IPS-11a (cell line): ENCODE measurements around the gene TTI1.
"Not testable (repeated sequence)": the region's sequence is repeated elsewhere in the genome, so short reads cannot be mapped to it uniquely, and the experiment has no call there.

Experiments used
- H3K4me3 ChIP-seq: one replicate; pipeline ENCODE4 v1.5.1; 2013; ENCODE audit warnings: low read depth, low read length, control low read depth

The TTI1 gene

GRCh38 chr20:38012332-38012731 lies 20.9 kb downstream of the TTI1 start:
- H3K4me3 ChIP-seq: no peak overlapping the region

- no peak overlapping the region for H3K4me3 ChIP-seq
These were observed 21.6 kb downstream of the TTI1 start for GRCh38 chr20:38011696-38012095.

DNA sequence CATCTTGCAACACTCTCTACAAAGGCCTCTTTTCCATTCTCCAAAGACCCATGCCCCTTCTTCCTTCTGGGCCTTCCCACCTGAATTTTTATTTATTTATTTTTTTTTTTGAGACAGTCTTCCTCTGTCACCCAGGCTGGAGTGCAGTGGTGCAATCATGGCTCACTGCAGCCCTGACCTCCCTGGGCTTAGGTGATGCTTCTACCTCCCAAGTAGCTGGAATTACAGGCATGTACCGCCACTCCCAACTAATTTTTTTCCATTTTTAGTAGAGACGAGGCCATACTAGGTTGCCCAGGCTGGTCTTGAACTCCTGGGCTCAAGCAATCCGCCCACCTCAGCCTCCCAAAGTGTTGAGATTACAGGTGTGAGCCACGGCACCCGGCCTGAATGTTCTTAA lies 23.8 kb downstream of the TTI1 start:
- H3K4me3 ChIP-seq: not testable (repeated sequence)

DNA sequence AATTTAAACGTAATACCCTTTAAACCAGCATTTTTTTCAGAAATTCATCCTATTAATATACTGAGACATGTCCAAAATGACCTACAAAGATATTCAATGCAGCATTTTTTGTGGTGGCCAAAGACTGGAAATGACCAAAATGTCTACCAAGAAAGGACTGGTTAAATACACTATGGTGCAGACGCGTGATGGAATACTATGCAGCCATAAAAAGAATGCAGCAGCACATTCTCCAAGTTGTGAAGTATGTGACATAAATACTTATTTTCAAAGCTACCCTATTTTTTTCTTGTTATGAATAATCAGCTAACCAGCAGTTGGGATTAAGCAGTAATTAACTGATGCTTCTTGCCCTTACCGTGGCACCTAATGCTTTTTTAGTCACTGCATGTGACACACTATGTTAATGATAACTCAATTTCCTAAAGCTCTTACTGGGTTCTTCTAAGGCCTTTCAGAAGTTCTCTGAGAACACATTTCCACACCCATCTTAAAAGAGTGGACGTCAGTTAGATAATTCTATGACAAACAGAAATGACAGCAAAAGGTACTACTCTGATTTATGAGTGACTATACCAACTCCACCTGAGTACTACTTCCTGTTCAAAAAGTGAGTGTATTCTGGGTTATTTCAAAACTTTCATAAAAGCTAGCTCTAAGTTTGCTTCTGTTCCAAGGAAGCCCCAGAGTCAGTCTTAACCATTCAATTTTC lies 24.9 kb downstream of the TTI1 start:
- no peak overlapping the region for H3K4me3 ChIP-seq

DNA sequence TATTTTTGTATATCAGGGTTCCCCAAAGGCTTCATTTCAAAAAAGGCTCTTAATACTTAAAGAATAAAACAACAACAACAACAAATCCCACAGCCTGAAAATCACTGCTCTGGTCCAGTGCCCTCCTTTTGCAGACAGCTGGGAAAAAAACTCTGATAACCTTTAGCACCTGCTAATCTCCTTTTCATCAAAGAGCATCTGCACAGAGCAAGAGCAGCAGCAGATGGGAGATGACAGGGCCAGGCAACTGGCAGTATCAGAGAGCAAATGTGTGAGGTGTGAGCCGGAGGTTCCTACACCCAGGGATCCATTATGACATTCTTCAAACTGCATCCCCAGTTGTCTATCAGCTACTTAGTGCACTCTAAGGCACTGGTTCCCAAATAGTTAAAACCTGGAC lies 25.7 kb downstream of the TTI1 start:
- H3K4me3 ChIP-seq: no peak overlapping the region

DNA sequence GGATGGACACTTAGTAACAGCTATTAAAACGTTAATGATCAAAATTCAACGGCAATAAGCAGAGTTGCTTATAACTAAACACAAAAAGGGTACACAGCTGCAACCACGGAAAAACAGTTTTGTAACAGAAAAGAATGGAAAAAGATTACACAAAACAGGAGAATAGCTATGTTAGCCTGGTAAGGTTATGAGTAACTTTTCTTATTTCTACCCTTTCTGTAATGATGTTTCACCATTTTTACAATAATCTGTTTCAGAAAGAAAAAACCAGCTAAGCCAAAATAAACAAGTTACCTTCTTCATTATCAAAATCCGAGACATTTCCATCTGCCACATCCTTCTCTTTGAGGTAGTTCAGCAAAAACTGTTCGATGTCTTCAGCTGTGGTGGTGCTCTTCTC lies 27.4 kb downstream of the TTI1 start:
- H3K4me3 ChIP-seq: no peak overlapping the region

DNA sequence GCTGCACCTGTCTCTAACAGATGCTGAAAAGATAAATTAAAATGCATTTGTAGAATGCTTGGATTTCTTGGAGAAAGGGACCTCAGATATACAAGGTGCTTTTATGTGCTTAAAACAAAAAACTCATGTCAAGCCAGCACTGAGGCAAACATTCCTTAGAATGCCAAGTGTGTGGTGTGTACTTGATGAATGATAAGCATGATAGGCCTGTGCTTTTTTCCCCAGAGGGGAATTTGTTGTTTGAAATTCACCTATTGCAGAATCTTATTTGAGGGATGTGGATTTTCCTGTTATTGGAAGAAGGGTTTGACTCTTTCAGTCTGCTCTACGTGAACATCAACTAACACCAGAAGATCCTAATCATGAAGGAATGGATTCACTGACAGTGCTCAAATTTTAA lies 28.8 kb downstream of the TTI1 start:
- no peak overlapping the region for H3K4me3 ChIP-seq

DNA sequence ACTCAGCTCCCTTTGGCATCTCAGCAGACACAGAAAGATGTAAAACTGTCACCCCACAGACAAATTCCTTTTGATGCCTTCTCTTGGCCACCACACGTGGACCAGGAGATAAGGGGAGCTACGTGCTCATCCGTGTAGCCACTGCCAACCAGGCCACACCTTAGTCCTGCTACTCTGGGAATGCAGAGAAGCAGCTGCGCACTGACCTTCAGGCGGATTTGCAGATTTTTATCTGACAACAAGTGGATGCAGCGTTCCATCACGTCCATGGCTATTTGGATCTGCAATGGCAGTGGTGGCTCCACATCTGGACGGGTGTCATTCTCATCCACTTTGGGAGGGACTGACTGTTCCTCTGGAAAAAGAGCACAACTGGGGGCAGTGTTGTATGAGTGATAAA lies 30.8 kb downstream of the TTI1 start:
- no peak overlapping the region for H3K4me3 ChIP-seq

DNA sequence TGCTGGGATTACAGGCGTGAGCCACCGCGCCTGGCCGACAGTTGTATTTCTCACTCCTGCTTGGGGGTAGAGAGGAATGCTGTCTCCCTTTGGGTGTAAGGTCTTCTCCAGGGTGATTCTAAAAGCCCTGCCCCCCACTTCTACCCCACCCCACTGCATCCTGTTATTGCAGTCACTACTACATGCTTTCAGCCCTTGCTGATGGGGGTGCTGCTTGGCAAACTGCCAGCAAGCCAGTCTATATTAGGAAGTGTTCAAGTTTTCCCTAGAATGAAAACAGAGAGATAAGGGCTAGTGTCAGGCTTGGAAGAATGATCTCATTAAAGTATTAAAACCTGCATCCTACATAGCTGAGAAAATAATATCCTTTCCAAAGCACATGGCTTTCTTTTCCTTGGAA lies 31.3 kb downstream of the TTI1 start:
- no peak overlapping the region for H3K4me3 ChIP-seq

GRCh38 chr20:38001173-38001875 lies 31.9 kb downstream of the TTI1 start:
- H3K4me3 ChIP-seq: no peak overlapping the region

GRCh38 chr20:38000293-38000692 lies 33.0 kb downstream of the TTI1 start:
- no peak overlapping the region for H3K4me3 ChIP-seq

DNA sequence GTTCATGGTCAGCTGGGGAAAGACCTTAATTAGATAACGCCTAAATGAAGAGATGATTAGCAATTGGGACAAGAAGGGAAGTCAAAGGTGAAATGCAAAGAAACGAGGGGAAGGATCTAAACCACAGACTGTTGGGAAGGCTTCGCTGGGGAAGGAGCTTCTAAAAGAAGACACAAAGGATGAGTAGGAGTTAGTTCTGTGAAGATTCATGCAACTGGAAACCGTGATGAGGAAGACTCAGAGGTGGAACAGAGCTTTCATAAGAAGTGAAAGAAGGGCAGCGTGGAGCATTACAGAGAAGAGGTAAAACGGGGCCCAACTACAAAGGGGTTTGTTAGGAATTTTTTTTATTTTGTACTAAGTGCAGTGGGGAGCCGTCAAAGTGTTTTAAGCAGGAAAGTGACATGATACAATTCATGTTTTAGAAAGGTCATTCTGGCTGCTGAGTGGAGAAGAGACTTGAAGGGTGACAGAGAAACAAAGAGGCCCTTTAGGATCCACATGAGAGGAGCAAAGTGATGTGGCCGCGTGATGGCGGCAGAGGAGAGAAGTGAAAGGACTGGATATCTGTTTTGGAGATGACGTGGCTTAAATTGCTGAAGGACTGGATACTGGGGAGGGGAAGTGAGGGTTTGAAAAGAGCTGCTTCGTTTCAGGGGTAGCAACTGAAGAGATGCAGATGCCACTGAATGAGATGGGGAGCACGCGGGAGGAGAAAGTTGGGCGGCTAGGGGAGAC lies 33.6 kb downstream of the TTI1 start:
- H3K4me3 ChIP-seq: no peak overlapping the region

DNA sequence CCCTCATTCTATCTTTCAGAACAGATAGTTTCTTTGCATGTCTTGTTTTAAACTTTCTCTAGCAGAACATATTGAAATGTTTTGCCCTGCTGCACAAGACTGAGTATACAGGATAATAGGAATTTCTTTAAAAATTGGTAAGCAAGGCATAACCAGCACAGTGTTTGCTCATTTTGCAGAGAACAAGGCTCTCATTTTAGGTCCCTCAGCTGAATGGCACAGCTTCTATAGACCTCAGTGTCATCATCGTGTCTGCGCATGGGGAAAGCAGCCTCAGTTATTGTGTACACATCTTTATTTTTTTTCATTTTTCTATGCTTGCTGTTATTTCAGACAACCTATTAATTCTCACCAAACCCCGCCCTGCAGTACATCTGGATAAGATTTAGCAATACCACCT lies 35.7 kb downstream of the TTI1 start:
- no peak overlapping the region for H3K4me3 ChIP-seq

DNA sequence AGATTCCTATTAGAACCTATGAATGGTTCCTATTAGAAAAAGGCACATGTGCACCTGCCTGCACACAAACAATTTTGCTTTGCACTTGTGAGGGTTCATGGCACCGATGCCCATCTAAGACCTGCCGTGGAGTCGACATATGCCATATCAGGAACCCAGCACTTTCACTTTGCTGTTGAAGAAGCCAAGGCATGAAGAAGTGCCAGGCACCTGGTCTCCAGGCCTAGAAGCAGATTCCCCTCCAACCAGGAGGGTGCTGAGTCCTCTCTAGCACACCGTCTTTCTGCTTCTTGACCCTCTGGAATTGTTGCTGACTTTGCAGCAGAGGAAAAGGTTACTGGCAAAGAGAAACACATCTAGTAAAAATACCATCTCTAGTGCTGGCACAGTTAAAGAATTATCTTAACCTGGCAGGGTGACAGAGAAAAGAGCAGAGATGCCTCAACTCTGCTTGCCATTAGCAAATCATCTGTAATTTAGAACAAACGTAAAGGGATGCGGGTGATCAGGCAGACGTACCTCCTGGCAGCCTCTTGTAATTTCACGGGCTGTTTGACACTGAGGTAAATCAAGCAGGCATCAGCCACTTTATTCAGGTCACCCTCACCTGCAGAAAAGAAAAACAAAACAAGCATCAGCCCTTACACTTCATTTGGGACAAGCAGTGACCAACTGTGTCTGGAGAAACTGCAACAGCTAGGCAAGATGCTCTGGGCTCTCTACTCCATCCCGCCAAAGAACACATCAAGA lies 37.2 kb downstream of the TTI1 start:
- H3K4me3 ChIP-seq: no peak overlapping the region

GRCh38 chr20:37994512-37994911 lies 38.7 kb downstream of the TTI1 start:
- H3K4me3 ChIP-seq: no peak overlapping the region

DNA sequence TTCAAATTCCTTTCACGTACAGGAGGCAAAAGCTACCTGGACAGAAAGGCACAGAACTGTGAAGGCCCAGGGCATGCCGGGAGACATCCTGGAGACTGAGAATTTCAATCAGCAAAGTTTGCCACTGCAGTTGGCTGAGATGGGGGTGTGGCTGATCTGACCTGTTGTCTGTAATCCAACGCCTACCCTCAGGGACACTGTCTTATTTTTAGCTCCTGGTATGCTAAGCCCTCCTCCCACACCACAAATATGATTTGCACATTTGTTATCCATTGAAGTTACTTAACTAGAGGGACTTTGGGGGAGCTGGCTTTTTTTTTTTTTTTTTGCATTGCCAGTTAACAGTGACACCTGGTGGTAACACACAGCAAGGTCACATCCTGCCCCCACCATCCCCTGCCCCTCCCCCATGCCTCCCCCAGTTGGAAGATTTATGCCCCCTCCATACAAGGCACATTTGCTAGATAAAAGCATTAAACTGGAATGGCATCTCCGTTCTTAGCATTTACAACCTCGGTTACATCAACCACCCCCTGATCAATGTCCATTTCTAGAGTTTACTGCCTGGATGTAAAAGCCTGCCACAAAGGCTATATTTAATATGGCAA lies 40.4 kb downstream of the TTI1 start:
- no peak overlapping the region for H3K4me3 ChIP-seq

DNA sequence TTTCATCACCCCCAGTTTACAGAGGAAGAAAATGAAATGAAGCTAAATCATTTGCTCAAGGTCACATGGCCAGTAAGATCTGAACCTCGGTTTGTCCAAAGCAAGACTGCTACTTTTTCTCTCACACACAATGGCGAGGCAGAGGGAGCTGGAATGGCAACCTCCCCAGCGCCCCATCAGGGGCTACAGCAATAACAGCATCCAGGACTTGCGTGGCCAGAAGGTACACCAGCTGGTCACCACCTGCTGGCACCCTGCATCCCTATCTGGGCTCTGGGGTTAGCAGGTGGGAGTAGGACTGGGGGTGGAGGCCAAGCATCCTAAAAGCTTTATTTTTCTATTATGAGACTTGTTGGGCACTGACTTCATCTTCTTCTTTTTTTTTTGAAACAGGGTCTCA lies 41.3 kb downstream of the TTI1 start:
- H3K4me3 ChIP-seq: no peak overlapping the region

GRCh38 chr20:37991157-37991866 lies 41.9 kb downstream of the TTI1 start:
- H3K4me3 ChIP-seq: no peak overlapping the region

GRCh38 chr20:37990571-37991151 lies 42.6 kb downstream of the TTI1 start:
- H3K4me3 ChIP-seq: no peak overlapping the region
